ENCODE data around the gene RERE. TPM values are rescaled to one million over a fixed set of nuclear protein-coding genes. Genes with fewer than 3 reads are reported as not detected.
A peak's percentile ranks its signal among the peaks of the same experiment; 100 is the strongest.
"Not testable (repeated sequence)": the region's sequence is repeated elsewhere in the genome, so short reads cannot be mapped to it uniquely, and the experiment has no call there.

Gene RERE
- total RNA-seq, 4 donors from 2014 or later = 86.4 to 111 (median 103) TPM

DNA sequence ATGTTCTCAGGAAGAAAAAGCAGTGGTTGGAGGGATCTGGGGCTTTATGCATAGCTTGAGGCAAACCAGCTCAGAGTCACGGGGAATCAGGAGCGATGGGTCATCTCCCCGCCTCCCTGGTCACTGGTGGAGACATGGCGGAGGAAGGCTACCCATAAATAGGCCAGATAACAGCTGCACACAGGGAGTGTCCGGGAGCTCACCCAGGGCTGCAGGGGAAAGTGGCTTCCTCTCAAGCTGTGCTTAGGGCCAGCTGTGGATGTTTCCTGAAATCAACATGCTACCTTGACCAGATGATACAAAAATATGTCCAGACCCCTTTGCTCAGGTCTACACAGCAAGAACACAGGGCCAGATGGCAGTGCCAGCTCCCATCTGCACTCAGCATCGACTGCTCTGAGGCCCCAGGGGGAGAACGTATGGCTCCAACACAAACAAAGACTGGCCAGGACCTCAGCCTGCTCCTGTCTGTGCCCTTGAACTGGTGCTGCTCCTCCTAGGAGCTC, 27.1 kb upstream of the RERE start:
- 50 to 53% methylated on average over 7 of the region's 7 CpGs for WGBS, 2 donors
- Histone ChIP-seq H3K36me3 (no peaks in the 10 kb centered on the region), H3K27ac (no peak overlapping the region), H3K4me3 (no peak overlapping the region), H3K27me3 (no peaks in the 10 kb centered on the region), H3K4me1 (peaks cover 0 to 26% (median 2%) of the 10 kb centered on the region in 4 donors), H3K9me3 (no peaks in the 10 kb centered on the region)
- no peak for TF ChIP-seq EP300 (IDR thresholded peaks at IDR 0.05)
- no peak for TF ChIP-seq POLR2A (IDR thresholded peaks at IDR 0.05)
- TF ChIP-seq, protein P1, sequence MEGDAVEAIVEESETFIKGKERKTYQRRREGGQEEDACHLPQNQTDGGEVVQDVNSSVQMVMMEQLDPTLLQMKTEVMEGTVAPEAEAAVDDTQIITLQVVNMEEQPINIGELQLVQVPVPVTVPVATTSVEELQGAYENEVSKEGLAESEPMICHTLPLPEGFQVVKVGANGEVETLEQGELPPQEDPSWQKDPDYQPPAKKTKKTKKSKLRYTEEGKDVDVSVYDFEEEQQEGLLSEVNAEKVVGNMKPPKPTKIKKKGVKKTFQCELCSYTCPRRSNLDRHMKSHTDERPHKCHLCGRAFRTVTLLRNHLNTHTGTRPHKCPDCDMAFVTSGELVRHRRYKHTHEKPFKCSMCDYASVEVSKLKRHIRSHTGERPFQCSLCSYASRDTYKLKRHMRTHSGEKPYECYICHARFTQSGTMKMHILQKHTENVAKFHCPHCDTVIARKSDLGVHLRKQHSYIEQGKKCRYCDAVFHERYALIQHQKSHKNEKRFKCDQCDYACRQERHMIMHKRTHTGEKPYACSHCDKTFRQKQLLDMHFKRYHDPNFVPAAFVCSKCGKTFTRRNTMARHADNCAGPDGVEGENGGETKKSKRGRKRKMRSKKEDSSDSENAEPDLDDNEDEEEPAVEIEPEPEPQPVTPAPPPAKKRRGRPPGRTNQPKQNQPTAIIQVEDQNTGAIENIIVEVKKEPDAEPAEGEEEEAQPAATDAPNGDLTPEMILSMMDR (IDR thresholded peaks at IDR 0.05) = no peak
- no peak for DNase-seq (ENCODE audit: low spot score in 2 of 2)

- no peak for DNase-seq (ENCODE audit: low spot score in 2 of 2)
- H3K9me3 ChIP-seq = no peaks in the 10 kb centered on the region
- H3K4me1 ChIP-seq = peaks cover 0 to 11% (median 0%) of the 10 kb centered on the region in 4 donors
- no peak for TF ChIP-seq EP300 (IDR thresholded peaks at IDR 0.05)
- TF ChIP-seq, protein P1 (IDR thresholded peaks at IDR 0.05) = no peak
- TF ChIP-seq POLR2A (IDR thresholded peaks at IDR 0.05) = no peak
- no peak overlapping the region for H3K27ac ChIP-seq
- H3K27me3 ChIP-seq = no peaks in the 10 kb centered on the region
- H3K4me3 ChIP-seq = no peak overlapping the region
- 84 to 87% methylated on average over 3 of the region's 3 CpGs for WGBS, 2 donors
- no peaks in the 10 kb centered on the region for H3K36me3 ChIP-seq
Observed at GRCh38 chr1:8841395-8841794, 24.0 kb upstream of the RERE start.

DNA sequence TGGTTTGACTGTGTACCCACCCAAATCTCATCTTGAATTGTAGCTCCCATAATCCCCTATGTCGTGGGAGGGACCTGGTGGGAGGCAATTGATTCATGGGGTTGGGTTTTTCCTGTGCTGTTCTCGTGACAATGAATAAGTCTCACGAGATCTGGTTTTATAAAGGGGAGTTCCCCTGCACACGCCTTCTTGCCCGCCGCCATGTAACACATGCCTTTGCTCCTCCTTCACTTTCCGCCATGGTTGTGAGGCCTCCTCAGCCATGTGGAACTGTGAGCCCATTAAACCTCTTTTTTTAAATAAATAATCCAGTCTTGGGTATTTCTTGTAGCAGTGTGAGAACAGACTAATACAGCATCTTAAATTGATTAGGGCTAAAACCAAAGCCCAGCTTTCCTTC, 22.6 kb upstream of the RERE start:
- peaks cover 0 to 19% (median 0%) of the 10 kb centered on the region in 4 donors for H3K4me1 ChIP-seq
- no peaks in the 10 kb centered on the region for H3K27me3 ChIP-seq
- no peaks in the 10 kb centered on the region for H3K9me3 ChIP-seq
- no peak overlapping the region for H3K4me3 ChIP-seq
- 91% methylated on average over 7 of the region's 7 CpGs for WGBS, 2 donors
- H3K36me3 ChIP-seq = no peaks in the 10 kb centered on the region
- H3K27ac ChIP-seq = no peak overlapping the region
- DNase-seq (ENCODE audit: low spot score in 2 of 2) = no peak
- TF ChIP-seq EP300 (IDR thresholded peaks at IDR 0.05) (no peak), POLR2A (IDR thresholded peaks at IDR 0.05) (no peak)
- TF ChIP-seq, protein P1 (IDR thresholded peaks at IDR 0.05) = no peak

DNA sequence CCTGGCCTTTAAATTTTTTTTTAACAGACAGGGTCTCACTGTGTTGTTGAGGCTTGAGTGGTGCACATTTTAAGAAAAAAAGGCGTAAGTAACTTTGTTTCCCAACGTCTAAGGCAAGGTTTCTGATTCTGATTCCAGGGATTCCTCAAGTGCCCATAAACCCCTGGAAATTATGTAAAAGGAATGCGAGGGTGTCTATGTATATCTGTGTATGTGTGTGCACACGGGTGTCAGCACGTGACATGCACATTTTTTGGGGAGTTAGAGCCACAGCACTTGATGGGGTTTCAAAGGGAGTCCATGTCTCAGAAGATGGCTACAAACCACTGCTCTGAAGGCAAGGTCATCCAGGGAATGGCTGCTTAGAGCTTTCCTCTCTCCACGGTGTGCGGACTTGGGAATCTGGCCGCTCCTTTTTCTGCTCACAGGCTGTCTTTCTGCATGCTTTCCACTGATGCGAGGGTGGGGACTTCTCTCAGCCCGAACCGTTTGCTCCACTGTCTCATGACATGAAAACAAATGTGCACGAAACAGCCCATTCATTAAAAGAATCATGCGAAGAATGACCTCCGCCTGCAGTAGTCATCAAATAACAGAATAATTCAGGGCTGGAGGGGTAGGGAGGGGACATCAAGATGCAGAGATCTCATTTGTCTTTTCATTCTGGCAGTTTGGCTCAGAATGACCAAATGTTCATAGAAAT, 18.7 kb upstream of the RERE start:
- 28 to 41% methylated on average over 14 of the region's 14 CpGs for WGBS, 2 donors

DNA sequence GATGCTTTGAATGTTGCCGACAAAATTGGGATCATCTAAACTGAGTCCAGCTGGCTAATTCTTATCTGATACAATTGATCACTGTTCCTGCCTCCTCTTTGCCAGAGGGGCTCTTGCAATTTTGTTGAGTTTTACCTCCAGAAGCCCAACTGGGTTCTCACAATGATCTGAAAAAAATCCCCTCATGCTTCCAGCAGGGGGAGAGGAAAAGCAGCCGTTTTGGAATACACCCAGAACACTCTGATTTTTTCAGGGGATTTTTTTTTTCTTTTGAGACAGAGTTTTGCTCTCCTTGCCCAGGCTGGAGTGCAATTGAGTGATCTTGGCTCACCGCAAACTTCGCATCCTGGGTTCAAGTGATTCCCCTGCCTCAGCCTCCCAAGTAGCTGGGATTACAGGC, 13.9 kb upstream of the RERE start:
- no peaks in the 10 kb centered on the region for H3K9me3 ChIP-seq
- no peak overlapping the region for H3K4me3 ChIP-seq
- 60 to 63% methylated on average over 4 of the region's 4 CpGs for WGBS, 2 donors
- no peak for TF ChIP-seq EP300 (IDR thresholded peaks at IDR 0.05)
- TF ChIP-seq, protein P1 (IDR thresholded peaks at IDR 0.05) = peak in 1 of 5 experiments; percentile 12
- H3K27ac ChIP-seq = no peak overlapping the region
- no peaks in the 10 kb centered on the region for H3K36me3 ChIP-seq
- no peak for DNase-seq (ENCODE audit: low spot score in 2 of 2)
- peaks cover 0 to 14% (median 0%) of the 10 kb centered on the region in 4 donors for H3K4me1 ChIP-seq
- no peaks in the 10 kb centered on the region for H3K27me3 ChIP-seq

More for the DNA sequence above, 18.7 kb upstream of the RERE start:
- Histone ChIP-seq H3K4me1 (peaks cover 0 to 15% (median 0%) of the 10 kb centered on the region in 4 donors), H3K4me3 (peak overlapping the region in 1 of 4 donors; percentile 13), H3K27ac (peak overlapping the region in 1 of 4 donors; percentile 39), H3K36me3 (no peaks in the 10 kb centered on the region), H3K27me3 (no peaks in the 10 kb centered on the region), H3K9me3 (no peaks in the 10 kb centered on the region)
- no peak for DNase-seq (ENCODE audit: low spot score in 2 of 2)
- TF ChIP-seq EP300 (IDR thresholded peaks at IDR 0.05) = no peak
- no peak for TF ChIP-seq POLR2A (IDR thresholded peaks at IDR 0.05)
- TF ChIP-seq, protein P1 (IDR thresholded peaks at IDR 0.05) = no peak

GRCh38 chr1:8830732-8831131, 13.3 kb upstream of the RERE start:
- H3K27me3 ChIP-seq; H3K36me3 ChIP-seq; H3K9me3 ChIP-seq; H3K4me3 ChIP-seq; H3K27ac ChIP-seq; DNase-seq (ENCODE audit: low spot score in 2 of 2): not testable (repeated sequence)
- H3K4me1 ChIP-seq = peaks cover 0 to 14% (median 0%) of the 10 kb centered on the region in 4 donors
- 88 to 93% methylated on average over 10 of the region's 10 CpGs for WGBS, 2 donors
